Breast epithelium (tissue), 4 donors: ENCODE measurements around the gene SLC44A2. TPM values are rescaled to one million over a fixed set of nuclear protein-coding genes. Genes with fewer than 3 reads are reported as not detected.

Experiments used
- DNase-seq, 2 donors: peaks; one replicate each; pipeline ENCODE4 v3.0.0-alpha.2; 2019; ENCODE audit warnings: low spot score in 2 of 2
- H3K27ac ChIP-seq, 2 donors: fragments of 200-600 bp; sonication (generic) in 1 of 2; one replicate each; pipeline ENCODE4 v1.5.1; 2016 to 2019; ENCODE audit warnings: mild to moderate bottlenecking in 1 of 2
- H3K27me3 ChIP-seq, 2 donors: fragments of 200-600 bp; sonication (generic) in 1 of 2; one replicate each; pipeline versions ENCODE4 v1.5.1 to v1.6.0; 2017 to 2019; ENCODE audit warnings: control low read depth in 1 of 2, mild to moderate bottlenecking in 1 of 2
- H3K36me3 ChIP-seq: fragments of 200-600 bp; one replicate; pipeline ENCODE4 v1.5.1; 2019
- H3K4me1 ChIP-seq, 2 donors: fragments of 200-600 bp; sonication (generic); one replicate each; pipeline ENCODE4 v1.5.1; 2016 to 2019; ENCODE audit warnings: control low read depth in 1 of 2
- H3K4me3 ChIP-seq, 3 donors: fragments of 200-600 bp; sonication (generic); 1 replicate in 2 of 3; 2 replicates in 1 of 3; pipeline ENCODE4 v1.5.1; 2016 to 2019; ENCODE audit warnings: mild to moderate bottlenecking in 3 of 3, moderate library complexity in 2 of 3
- H3K9me3 ChIP-seq, 2 donors: fragments of 200-600 bp; sonication (generic) in 1 of 2; one replicate each; pipeline ENCODE4 v1.5.1; 2016 to 2019; ENCODE audit warnings: control low read depth in 1 of 2
- CTCF ChIP-seq, 3 donors: fragments of 450-650 bp; IDR thresholded peaks; one replicate each; pipeline ENCODE4 v1.5.1; 2016 to 2017; ENCODE audit warnings: antibody characterized with exemption in 3 of 3, mild to moderate bottlenecking in 3 of 3, moderate library complexity in 3 of 3
- POLR2A ChIP-seq: fragments of 450-650 bp; IDR thresholded peaks from one replicate; pipeline ENCODE4 v1.6.1; 2016; ENCODE audit warnings: antibody characterized with exemption, mild to moderate bottlenecking, moderate library complexity
- POLR2AphosphoS5 ChIP-seq, 3 donors: sonication (generic); formaldehyde crosslinking; IDR thresholded peaks; one replicate each; pipeline ENCODE4 v1.6.1; 2017; ENCODE audit warnings: antibody characterized with exemption in 3 of 3
- intact Hi-C: fragments of 100-400 bp; cut with DNase I; formaldehyde crosslinking; loops from one replicate; pipeline ENCODE4 v1.15.1; 2023; ENCODE audit warnings: low total_unique reads
- total RNA-seq, 3 donors: library from RNA; depleted of rRNA; stranded (reverse); fragments of >200 nt; gene quantifications; one replicate each; pipeline ENCODE4 v1.1.0, GENCODE V29; 2016

The SLC44A2 gene
- total RNA-seq, 3 donors from 2014 or later = 63.0 to 92.5 (median 67.5) TPM

GRCh38 chr19:10646456-10647159, 21.3 kb downstream of the SLC44A2 start:
- H3K27ac ChIP-seq = no peak overlapping the region

GRCh38 chr19:10648360-10648759, 23.0 kb downstream of the SLC44A2 start:
- Histone ChIP-seq H3K27me3 (no peaks in the 10 kb centered on the region), H3K4me3 (no peak overlapping the region), H3K27ac (no peak overlapping the region), H3K4me1 (peaks cover 10 to 11% of the 10 kb centered on the region in 2 donors), H3K36me3 (no peaks in the 10 kb centered on the region), H3K9me3 (no peaks in the 10 kb centered on the region)
- DNase-seq = no peak
- intact Hi-C loops = no loop called here
- TF ChIP-seq CTCF (IDR thresholded peaks at IDR 0.05) (no peak), POLR2AphosphoS5 (IDR thresholded peaks at IDR 0.05) (no peak), POLR2A (no peak)

More at GRCh38 chr19:10646456-10647159, 21.3 kb downstream of the SLC44A2 start:
- peaks cover 11 to 13% of the 10 kb centered on the region in 2 donors for H3K4me1 ChIP-seq
- TF ChIP-seq CTCF (IDR thresholded peaks at IDR 0.05) (no peak), POLR2AphosphoS5 (IDR thresholded peaks at IDR 0.05) (no peak), POLR2A (no peak)
- H3K36me3 ChIP-seq = no peaks in the 10 kb centered on the region
- DNase-seq = no peak
- no peaks in the 10 kb centered on the region for H3K27me3 ChIP-seq
- no peaks in the 10 kb centered on the region for H3K9me3 ChIP-seq
- no peak overlapping the region for H3K4me3 ChIP-seq
- intact Hi-C loops = no loop called here

GRCh38 chr19:10651851-10652250, 26.5 kb downstream of the SLC44A2 start:
- no peak for TF ChIP-seq POLR2AphosphoS5 (IDR thresholded peaks at IDR 0.05)
- TF ChIP-seq POLR2A = no peak
- TF ChIP-seq CTCF (IDR thresholded peaks at IDR 0.05) = no peak
- intact Hi-C loops = loop anchor here (5.0 kb wide), 1 partner anchor 70 kb away; no protein-coding TSS in a partner anchor
- H3K27me3 ChIP-seq = no peaks in the 10 kb centered on the region
- no peaks in the 10 kb centered on the region for H3K36me3 ChIP-seq
- no peaks in the 10 kb centered on the region for H3K9me3 ChIP-seq
- no peak overlapping the region for H3K4me3 ChIP-seq
- peaks cover 0 to 13% of the 10 kb centered on the region in 2 donors for H3K4me1 ChIP-seq
- H3K27ac ChIP-seq = no peak overlapping the region
- DNase-seq = no peak

GRCh38 chr19:10653482-10653731, 28.1 kb downstream of the SLC44A2 start:
- intact Hi-C loops = loop anchor here (5.0 kb wide), 1 partner anchor 71 kb away; no protein-coding TSS in a partner anchor
- Histone ChIP-seq H3K27ac (peak overlapping the region; percentile 99), H3K9me3 (no peaks in the 10 kb centered on the region), H3K4me3 (peak overlapping the region; percentile 96 to 100 (median 98)), H3K4me1 (peaks cover 0 to 13% of the 10 kb centered on the region in 2 donors), H3K36me3 (no peaks in the 10 kb centered on the region), H3K27me3 (no peaks in the 10 kb centered on the region)
- TF ChIP-seq POLR2AphosphoS5 (IDR thresholded peaks at IDR 0.05) (no peak), POLR2A (no peak), CTCF (IDR thresholded peaks at IDR 0.05) (no peak)
- DNase-seq = no peak

GRCh38 chr19:10653732-10654609, 28.6 kb downstream of the SLC44A2 start, which contains the start of gene ILF3:
TSS of gene ILF3 (plus strand) at chr19:10654346. CDS start at chr19:10670606, 16,260 bp downstream.
- peak; percentile 100 for DNase-seq
- TF ChIP-seq POLR2AphosphoS5 (IDR thresholded peaks at IDR 0.05) (peak; percentile 99 to 100 (median 100)), CTCF (IDR thresholded peaks at IDR 0.05) (peak; percentile 1 to 17 (median 14)), POLR2A (peak; percentile 99)
- peak within 1 kb of the TSS; percentile 96 to 100 (median 98) for H3K4me3 ChIP-seq
- no peaks in the 10 kb centered on the region for H3K9me3 ChIP-seq
- no peaks in the 10 kb centered on the region for H3K36me3 ChIP-seq
- H3K27ac ChIP-seq = peak within 1 kb of the TSS; percentile 99
- H3K27me3 ChIP-seq = no peaks in the 10 kb centered on the region
- intact Hi-C loops = loop anchor here (5.0 kb wide), 1 partner anchor 72 kb away; no protein-coding TSS in a partner anchor
- H3K4me1 ChIP-seq = peaks cover 0 to 13% of the 10 kb centered on the region in 2 donors
